LHCN-M2 (cell line): ENCODE measurements around the gene DNAJB8. TPM values are rescaled to one million over a fixed set of nuclear protein-coding genes. Genes with fewer than 3 reads are reported as not detected.

Source experiments
- DNase-seq: peaks from one replicate; pipeline ENCODE4 v3.0.0-alpha.2; 2012; ENCODE audit warnings: low read depth
- polyA plus RNA-seq: library from polyadenylated mRNA; unstranded; fragments of >200 nt; gene quantifications from one replicate; pipeline ENCODE4 v1.2.1, GENCODE V29; 2012; ENCODE audit warnings: missing spikeins
- total RNA-seq: library from RNA; depleted of rRNA; stranded (reverse); fragments of >200 nt; gene quantifications from 2 replicates; pipeline ENCODE4 v1.2.3, GENCODE V29; 2014; rRNA removed

The DNAJB8 gene
- total RNA-seq = not detected in 2 replicates
- polyA plus RNA-seq = not detected

DNA sequence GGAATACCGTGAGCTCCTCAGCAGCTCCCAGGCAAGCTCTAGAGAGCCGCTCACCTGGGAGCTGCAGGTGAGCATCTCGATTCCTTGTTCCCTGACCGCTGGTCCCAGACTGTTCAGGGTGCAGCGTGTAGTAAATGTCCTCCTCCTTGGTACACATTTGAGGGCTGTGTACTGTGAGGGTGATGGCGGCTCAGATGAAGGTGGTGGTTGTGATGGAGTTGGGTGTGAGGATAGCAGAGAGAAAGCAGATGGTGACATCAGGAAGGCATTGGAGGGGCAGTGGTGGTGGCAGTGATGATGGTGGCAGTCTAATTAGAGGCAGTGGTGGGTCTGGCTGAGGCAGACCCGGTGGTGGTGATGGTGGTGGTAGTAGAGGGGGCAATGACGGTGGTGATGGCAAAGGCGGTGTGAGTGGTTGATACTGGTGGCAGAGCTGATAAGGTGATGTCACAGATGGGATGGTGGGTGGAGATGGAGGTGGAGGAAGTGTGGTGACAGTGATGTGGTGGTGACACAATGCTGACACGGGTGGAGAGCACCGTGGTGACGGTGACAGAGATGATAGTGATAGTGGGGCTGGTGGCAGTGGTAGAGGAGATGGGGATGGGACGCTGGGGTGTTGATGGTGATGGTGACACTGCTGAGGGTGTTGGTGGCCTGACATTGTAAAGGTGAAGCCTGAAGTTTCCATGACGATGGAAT is at the start of gene DNAJB8:
DNAJB8 (minus strand) TSS at position 51 of the 702 bp plus-strand sequence. CDS start 3,645 bp downstream, outside the sequence.
- no peak for DNase-seq

DNA sequence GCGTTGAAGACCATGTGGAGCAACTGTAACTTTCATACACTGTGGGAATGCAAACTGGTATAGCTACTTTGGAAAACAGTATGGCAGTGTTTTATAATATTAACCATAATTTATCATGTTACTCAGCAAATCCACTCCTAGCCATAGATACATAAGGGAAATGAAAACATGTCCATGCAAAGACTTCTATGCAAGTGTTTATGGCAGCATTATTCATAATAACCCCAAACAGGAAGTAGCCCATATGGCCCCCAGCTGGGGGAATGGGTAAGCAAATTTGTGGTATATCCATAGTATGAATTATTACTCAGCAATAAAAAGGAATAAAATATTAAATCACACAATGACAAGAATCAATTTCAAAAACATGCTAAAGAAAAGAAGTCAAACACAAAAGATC is 49.3 kb upstream of the DNAJB8 start:
- DNase-seq = no peak

DNA sequence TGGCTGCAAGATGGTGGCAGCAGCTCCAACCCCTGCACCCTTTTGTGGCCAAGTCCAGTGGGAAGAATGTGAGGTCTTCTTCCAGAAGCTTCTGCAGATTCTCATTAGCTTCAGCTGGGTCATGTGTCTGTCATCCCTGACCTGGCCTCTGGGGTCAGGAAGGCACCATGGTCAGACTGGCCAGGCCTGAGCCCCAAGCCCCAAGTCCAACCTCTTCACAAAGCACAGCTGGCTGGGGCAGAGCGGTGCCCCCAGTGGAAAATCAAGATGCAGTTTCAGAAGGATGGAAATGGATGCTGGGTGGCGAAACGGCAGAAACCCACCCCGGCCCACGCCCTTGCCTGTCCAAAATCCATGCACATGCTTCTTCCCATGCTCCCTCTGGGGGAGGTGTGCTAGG is 42.2 kb upstream of the DNAJB8 start:
- DNase-seq = no peak

DNA sequence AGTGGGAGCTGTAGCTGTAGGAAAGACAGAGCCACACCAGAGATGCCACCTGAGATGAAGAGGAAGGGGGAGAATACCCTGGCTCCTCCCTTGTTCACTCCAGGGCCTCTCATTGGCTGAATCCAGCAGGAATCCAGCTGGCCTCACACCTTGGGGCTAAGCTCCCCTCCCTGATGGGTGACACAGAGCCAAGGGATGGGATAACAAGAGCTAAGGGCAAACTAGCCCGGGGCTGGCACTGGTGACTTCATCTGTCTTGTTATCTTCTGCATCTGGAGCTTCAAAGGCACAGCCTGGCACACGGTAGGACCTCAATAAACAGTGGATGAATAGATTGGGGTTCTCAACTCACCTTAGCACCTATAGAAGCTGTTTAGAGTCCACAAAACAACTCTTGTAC is 40.1 kb upstream of the DNAJB8 start:
- no peak for DNase-seq

DNA sequence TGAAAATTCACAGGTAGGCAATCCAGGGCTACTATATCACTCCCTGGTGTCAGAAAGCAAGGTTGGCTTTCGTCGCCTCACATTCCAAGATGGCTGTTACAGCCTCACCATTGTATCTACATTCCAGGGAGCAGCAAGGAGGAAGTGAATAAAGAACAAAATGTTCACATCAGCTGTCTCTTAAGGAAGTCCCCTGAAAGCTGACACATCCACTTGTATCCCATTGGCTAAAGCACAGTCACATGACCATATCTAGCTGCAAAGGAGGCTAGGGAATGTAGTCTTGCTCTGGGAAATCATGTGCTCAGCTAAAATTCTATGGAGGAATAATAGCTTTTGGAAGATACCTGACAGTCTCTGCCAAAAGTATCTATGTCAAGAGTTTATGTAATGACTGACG is 39.1 kb upstream of the DNAJB8 start:
- peak; percentile 22 for DNase-seq

DNA sequence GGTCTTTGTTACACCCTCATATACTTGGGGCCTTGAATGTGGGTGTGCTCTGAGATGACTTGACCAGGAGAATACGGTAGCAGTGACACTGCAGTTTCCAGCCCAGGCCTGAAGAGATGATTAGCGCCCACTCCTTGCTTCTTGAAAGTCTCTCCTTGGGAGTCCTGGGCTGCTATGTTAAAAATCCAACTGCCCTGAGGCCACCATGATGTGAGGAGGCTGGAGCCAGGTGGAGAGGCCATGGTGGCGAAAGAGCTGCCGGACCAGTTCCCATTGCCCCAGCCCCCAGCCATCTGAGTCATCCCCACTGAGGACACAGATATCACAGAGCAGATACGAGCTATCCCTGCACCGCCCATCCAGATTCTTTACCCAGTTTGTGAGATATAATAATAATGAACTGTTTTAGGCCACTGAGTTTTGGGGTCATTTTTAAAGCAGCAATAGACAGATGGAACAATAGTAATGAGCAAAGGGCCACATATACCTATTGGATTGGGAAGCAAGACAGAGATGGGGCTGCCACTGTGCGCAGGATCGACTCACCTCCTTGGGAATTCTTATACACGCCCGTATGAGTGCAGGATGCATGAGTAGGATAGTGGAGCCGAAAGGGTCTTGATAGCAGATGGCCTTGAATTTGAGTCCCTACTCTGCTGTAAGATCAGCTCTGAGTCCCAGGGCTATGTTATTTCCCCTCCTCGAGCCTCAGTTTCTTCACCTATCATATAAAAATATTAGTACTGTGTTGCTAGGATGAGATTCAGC is 38.5 kb upstream of the DNAJB8 start:
- DNase-seq = no peak

DNA sequence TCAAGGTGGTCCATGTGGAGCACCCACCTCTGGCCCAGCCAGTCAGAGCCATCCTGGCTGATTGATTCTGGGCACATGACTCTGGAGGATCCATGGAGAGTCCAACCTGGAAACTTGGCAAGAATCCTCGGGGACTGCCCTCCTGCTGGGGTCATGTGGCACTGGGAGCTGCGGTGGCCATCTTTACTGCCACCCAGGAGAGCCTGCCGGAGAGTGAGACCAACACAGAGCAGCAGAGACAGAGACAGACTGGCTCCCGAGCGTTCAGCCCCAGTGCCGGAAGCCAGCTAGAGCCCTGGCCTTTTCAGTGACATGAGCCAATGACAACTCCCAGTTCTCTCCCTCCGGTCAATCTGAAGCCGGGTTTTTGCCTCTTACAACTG is 37.8 kb upstream of the DNAJB8 start:
- no peak for DNase-seq

DNA sequence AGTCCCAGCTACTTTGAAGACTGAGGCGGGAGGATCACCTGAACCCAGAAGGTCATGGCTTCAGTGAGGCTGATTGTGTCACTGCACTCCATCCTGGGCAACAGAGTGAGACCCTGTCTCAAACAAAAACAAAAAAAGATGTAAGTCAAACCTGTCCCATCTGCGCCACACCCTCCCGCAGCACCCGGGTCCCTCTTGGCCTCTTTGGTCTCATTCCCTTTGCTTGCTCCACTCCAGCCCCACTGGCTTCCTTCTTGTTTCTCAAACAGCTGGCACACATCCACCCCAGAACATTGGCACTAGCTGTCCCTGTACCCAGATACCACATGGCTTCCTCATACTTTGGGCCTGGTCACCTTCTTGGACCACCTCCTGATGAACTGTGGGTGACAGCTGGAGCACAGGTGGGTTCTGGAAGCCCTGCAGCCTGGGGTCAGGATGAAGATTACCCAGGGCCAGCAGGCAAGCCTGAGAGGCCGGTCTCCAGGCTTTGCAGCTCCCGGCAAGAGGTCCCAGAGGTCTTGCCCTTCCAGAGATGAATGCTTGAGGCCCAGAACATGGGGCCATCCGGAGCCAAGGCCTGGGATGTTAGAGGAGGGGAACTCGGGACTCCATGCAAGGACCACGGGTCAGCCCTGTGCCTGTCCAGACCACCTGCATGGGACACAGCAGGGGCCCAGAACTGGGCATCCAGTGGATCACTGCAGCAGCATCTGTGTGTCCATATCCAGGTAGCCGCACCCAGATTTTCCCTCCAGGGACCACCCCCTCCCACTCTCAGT is 37.3 kb upstream of the DNAJB8 start:
- DNase-seq = no peak

DNA sequence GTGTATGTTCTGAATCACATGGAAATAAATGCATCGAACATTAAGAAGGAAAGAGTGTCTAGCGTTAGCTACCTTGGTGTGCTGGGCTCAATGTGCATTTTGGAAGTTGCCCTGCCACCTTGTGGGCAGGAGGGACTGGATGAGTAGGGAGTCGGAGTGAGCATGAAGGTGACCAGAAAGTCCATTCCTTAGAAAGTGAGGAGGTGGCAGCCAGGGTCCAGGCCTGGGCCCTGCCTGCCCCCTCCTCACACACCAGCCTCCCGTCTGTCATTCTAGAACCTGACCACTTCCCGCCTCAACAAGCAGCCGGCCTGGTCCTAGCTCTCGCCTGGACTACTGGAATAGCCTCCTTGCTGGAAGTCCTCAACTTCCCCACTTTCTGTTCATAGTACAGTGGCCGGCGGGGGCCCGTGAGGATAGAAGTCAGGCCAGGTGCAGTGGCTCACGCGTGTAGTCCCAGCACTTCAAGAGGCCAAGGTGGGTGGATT is 36.5 kb upstream of the DNAJB8 start:
- DNase-seq = no peak

DNA sequence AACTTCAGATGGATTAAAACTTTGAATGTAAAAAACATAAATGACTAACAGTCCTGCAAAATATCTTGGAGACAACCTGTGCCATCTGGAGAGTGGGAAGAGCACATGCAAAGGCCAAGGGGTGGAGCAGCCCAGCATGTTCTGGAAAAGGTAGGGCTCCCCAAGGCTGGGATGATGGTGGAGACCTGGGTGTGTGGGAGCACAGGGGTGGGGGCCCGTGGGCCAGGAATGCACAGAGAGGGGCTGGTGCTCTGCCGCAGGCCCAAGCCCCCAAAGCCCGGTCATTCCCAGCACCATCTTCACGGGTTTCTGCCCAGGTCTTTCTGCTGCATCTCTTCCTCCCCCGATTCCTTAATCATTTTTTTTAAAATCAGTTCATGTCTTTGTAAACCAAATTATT is 36.0 kb upstream of the DNAJB8 start:
- DNase-seq = no peak

DNA sequence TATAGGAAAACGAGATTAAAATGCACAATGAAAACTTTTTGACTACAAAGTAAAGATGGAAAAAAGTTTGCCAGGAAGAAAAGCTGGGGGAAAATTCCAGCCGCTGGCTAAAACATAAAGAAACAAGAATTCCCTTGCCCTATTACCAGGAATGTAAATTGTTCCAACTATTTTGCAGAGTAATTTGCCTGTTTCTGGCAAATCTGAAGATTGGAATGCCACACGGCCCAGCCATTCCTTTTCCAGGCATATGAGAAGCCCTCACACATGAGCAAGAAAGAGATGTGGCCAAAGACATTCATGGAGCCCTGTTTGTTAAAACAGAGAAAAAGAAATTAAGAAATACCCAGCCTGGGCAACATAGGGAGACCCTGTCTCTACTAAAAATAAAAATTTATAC is 34.7 kb upstream of the DNAJB8 start:
- no peak for DNase-seq

DNA sequence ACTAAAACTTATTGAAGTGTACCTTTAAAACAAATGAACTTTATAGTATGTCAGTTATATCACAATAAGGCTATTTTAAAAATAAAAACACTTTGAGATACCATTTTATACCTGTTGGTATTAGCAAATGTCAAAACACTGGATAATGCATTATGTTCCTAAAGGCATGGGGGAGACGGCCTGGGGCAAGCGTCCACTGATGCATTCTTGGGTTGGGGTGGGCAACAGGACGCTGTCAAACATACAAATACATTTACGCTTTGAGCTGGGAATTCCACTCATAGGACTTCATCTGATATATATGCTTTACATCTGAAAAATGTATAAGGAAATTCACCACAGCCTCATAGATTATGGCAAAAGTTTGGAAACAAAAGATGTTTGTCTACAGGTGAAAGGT is 33.9 kb upstream of the DNAJB8 start:
- no peak for DNase-seq

DNA sequence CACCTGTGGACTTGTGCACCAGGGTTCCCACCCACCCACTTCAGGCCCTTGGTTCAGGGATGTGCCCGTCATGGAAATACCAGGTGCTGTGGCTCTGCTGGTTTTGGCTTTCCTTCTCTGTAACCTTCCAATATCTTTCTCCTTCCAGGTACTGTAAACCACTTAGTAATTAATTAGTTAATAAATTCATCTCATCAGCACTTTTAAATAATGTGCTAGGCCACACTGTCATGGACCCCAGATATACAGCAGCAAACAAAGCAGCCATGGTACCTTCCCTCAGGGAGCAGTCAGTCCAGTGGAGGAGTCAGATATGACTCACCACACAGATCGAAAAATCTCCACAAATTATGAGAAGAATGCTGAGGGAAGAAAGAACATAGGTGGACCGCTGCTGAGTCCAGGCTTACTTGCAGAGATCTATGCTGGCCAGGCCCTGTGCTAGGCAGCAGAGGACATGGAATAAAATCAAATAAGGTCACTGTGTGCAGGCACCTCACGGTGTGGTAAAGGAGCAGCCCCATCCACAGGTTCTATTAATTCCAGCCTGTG is 33.1 kb upstream of the DNAJB8 start:
- DNase-seq = no peak

DNA sequence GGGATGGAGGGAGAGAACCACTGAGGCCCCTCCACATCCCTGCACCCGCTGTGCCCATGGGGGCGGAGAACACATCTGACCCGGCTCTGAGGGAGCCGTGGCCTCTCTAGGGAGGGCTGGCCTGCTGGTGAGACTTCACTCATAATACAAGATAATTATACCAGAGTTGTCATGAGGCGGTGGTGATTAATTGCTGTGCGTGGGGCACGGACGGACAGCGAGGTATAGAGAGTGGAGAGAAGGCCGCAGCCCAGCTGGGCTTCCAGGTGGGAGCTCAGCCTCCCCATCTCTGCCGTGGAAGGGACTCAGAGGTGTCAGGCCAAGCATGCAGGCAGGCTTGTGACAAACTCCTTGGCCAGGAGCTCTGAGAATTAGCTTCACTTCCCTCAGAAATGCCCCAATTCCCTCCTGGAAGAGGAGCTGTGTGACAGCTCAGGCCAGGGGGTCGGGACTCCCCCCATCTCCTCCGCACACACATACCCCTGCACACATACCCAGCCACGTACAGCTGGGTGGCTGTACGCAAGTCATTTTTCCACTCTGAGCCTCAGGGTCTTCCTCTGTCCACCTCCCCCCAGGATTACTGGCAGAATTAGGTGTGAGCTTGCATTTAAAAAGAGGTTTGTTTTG is 32.3 kb upstream of the DNAJB8 start:
- no peak for DNase-seq

DNA sequence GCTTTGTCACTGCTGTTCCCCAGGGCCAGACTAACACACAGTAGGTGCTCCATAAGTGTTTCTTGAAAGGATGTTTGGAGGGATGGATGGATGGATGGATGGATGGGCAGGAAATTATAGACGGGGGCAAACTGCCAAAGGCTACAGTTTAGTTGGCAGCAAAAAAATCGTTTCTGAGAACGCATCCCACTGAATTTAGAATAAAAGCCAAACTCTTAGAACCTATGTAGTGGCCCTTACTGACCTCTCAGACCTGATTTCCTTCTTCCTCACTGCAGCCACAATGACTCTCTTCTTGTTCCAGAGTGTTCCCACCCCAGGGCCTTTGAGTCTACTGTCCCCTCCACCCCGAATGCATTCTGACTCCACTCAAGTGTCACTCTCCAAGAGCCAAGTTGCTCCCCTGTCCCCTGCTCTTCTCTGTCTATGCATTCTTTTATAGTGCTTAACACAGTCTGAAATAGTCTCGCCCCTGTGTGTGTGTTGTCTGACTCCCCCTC is 31.5 kb upstream of the DNAJB8 start:
- DNase-seq = no peak

DNA sequence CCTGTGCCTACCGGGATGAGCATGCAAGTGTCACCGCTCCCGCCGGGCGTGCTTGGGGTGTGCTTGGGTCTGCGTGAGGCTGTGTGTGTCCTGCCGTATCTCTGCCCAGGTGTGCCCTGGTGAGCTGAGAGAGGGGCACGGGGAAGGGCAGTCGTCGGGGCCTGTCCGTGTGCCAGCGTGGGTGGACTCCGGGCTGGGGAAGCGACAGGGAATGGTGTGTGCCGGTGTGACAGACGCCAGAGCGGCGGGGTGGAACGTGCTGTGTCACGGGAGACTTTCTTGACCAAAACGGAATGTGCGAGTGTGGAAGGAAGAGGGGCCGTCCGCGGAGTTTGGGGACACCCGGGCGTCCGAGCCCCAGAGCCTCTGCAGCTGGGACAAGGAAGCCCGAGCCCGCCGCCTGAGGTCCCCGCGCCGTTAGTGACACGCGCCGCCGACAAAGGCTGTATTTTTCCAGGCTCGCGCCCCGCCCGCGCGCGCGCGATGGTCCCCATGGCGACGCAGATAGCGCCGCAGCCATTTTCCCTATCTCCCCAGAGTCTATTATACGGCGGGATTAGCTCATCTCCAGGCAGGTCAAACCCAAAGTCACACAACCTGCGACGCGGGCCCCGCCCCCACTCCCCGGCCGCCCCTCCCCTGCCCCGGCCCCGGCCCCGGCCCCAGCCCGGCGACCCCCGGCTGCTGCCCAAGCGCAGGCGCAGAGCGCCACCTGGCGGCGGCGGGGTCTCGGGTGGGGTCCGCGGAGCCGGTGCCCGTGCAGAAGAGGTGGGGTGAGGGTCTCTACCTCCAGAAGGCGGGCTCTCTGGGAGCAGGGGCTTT is 30.8 kb upstream of the DNAJB8 start:
- no peak for DNase-seq

DNA sequence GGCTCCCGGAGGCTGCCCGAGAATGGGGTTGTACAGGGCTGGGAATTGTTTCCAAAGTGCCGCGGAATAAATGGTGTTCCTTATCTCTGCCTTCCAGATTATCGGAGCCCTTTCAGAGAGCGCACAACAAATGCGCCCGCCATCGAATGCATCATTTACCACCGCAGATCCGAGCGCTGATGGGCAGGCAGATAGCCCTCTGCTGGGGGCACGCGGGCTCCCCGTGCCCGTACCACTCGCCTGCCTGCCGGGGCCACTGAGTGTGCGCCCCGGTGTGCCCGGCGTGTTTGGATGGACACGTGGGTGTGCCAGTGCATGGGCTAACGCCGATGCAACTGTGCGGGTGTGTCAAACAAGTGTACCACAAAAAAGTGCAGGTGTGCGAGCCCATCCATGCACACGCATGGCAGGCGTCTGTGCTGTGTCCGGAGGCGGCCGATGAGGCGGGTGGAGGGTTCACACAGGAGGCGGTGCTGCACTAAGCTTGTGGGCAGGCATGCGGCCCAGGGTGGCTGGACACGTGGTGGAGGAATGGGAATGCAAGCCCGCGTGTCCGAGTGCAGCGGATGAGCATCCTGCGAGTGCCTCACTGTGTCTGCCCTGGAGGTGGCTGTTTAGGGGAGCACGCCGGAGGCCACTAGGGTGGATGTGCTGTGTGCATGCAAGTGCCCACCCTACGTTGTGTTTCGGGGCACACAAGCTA is 30.1 kb upstream of the DNAJB8 start:
- DNase-seq = no peak

DNA sequence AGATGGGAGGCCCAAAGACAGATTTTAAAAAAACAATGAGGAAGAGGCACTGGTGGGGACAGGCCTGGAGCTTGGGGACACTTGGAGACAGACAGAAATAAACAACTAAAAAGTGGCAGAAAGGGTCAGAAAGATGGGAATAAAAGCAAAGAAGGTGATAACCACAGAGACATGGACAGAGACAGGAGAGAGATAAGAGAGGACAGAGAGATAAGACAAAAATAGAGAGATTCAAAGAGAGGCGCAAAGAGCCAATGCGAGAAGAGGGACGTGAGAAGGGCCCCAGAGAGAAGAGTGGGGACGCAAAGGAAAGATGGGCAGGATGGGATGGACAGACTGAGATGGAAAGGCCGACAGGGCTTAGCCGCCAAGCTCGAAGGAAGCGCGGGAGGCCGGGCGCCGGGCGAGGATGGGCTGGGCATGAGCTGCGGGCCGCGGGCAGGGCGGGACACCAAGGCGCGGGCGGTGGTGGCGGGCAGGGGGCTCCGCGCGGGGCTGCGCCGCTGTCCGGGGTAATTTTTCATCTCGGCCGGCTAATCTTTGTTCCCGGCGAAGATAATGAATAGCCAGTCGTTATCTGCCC is 29.4 kb upstream of the DNAJB8 start:
- no peak for DNase-seq

DNA sequence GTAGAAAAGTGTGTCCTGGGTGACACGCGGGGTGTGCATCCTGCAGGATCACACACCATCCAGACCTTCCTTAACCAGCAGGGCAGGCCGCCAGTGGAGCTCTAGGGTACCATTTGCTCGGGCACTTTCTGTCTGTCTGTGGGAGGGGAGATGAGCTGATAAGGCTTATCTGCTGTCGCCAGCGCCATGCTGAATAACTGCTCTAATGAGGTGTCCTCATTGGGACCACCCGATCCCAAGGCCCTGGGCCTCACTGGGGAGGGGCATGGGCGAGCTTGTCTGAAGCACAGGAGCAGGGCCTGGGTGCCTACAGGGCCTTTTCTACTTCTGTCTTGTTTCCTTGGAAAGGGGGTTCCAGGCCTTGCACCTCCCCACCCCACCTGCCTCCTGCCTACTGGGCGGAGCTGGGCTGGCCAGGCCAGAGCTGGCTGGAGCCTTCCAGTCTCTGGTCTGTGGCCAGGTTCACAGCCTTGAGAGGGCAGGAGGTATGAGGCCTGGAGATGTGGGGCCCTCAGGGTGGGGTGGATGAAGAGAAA is 28.8 kb upstream of the DNAJB8 start:
- DNase-seq = no peak
